PFSK-1 (cell line): ENCODE measurements around the gene PLEKHM2.

Experiments
- FOXP2 ChIP-seq: optimal IDR thresholded peaks from 2 replicates; pipeline ENCODE3; 2011; ENCODE audit warnings: borderline replicate concordance, control low read depth, inconsistent platforms; ENCODE audit not compliant: insufficient read depth; ENCODE audit errors: extremely low read length, extremely low read depth
- POLR2AphosphoS5 ChIP-seq: IDR thresholded peaks from 2 replicates; pipeline ENCODE4 v1.6.1; 2012; ENCODE audit warnings: low read depth, mild to moderate bottlenecking, control low read depth, low read length, moderate library complexity
- REST ChIP-seq, 2 experiments: IDR thresholded peaks; 2 replicates each; pipeline versions ENCODE4 v1.6.1 to v1.8.0; 2011 to 2012; ENCODE audit warnings: low read depth in 2 of 2, low read length in 2 of 2, control low read depth in 1 of 2, inconsistent platforms in 1 of 2, mild to moderate bottlenecking in 1 of 2, moderate library complexity in 1 of 2; ENCODE audit not compliant: insufficient read depth in 1 of 2
- SIN3A ChIP-seq: IDR thresholded peaks from 2 replicates; pipeline ENCODE4 v1.6.1; 2012; ENCODE audit warnings: mild to moderate bottlenecking, low read length, moderate library complexity, borderline replicate concordance; ENCODE audit not compliant: insufficient read depth
- TAF1 ChIP-seq: IDR thresholded peaks from 2 replicates; pipeline ENCODE4 v1.6.1; 2012; ENCODE audit warnings: low read length, control low read depth, borderline replicate concordance; ENCODE audit not compliant: insufficient read depth

PLEKHM2 gene

DNA sequence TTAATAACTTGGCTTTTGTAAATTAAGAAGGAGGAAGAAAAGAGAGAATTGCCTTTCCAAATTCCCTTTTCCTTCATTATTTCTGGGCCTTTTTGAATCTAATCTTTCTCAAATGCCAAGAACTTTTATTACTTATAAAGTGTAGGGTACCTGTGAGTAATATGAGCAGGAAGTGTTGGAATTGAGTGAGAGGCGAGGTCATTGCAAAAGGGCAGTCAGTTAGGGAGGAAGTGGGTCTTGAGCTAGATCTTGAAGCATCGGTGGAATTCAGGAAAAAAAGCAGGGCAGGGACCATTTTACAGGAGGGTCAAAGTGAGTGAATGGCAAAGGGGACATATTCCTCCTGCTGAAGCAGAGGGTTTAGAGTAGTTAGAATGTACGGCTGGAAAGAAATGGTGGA, 43.5 kb upstream of the PLEKHM2 start:
- TF ChIP-seq FOXP2 (no peak), TAF1 (no peak)

DNA sequence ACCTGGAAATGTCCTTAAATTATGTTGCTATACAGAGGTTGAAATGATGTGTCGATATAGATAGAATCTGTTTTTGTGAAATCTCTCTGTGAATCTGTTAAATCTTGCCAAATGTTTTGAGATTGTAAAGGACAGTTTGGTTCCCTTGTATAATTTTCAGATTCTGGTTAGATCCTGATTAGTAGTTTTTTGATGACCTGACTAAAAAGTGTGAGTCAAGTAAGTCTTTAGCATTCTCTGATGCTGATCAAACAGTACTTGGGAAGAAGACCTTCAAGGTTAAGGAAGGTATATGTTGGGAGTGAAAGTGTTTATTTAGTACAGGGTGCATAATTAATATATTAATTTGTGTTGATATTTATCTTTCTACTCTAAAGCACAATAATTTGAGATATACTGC, 34.2 kb upstream of the PLEKHM2 start:
- no peak for TF ChIP-seq TAF1
- TF ChIP-seq SIN3A = no peak
- no peak for TF ChIP-seq FOXP2
- TF ChIP-seq POLR2AphosphoS5 = no peak
- no peak for TF ChIP-seq REST (IDR thresholded peaks at IDR 0.05; ENCODE audit: insufficient read depth in 1 of 2, low read depth in 2 of 2, low read length in 2 of 2)

GRCh38 chr1:15650433-15650832, 33.7 kb upstream of the PLEKHM2 start:
- TF ChIP-seq TAF1 (no peak), REST (IDR thresholded peaks at IDR 0.05; ENCODE audit: insufficient read depth in 1 of 2, low read depth in 2 of 2, low read length in 2 of 2) (no peak), POLR2AphosphoS5 (no peak), SIN3A (no peak)

DNA sequence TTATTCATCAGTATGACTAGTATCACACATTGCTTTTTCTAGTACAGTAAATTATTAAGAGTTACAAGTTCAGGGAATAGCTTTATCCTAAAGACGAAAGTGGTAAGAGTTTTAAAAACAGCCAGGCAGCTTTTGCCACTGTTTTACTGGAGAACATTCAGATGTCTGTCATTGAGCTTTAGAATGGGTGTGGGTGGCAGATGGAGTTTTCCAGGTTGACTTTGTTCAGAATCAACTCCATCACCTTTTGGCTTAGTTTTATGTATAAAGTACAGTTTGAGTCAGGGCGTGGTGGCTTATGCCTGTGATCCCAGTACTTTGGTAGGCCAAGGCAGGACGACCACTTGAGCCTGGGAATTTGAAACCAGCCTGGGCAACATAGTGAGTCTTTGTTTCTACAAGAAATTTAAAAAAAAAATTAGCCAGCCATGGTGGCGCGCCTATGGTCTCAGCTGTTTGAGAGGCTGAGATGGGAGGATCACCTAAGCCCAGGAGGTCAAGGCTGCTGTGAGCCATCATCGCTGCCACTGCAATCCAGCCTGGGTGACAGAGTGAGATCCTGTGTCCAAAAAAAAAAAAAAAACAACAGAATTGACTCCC, 29.9 kb upstream of the PLEKHM2 start:
- TF ChIP-seq TAF1 = no peak
- TF ChIP-seq SIN3A = no peak
- TF ChIP-seq FOXP2 = no peak
- TF ChIP-seq REST (IDR thresholded peaks at IDR 0.05; ENCODE audit: insufficient read depth in 1 of 2, low read depth in 2 of 2, low read length in 2 of 2) = no peak
- no peak for TF ChIP-seq POLR2AphosphoS5

GRCh38 chr1:15656464-15656863, 27.7 kb upstream of the PLEKHM2 start:
- no peak for TF ChIP-seq FOXP2
- TF ChIP-seq TAF1 = no peak
- TF ChIP-seq POLR2AphosphoS5 = no peak
- no peak for TF ChIP-seq SIN3A

DNA sequence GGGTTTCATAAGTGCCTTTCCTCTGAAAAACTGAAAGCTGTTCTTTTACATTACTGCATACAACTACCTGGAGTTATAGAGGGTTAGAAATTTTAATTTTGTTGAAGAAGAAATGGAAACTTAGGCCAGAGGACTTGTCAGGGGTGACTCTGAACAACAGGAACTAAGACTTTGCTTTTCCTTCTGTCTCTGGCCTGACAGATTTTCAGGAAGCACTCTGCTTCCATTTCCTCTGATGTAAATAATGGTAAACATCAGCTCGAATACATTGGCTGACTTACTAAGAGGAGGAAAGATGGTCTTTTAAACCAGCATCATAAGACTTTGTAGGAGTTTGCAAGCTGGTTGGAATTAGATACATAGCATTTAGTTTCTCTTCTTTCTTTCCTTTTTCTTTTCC, 27.1 kb upstream of the PLEKHM2 start:
- TF ChIP-seq REST (IDR thresholded peaks at IDR 0.05; ENCODE audit: insufficient read depth in 1 of 2, low read depth in 2 of 2, low read length in 2 of 2) (no peak), POLR2AphosphoS5 (no peak), TAF1 (no peak), FOXP2 (no peak), SIN3A (no peak)
